Mesenchymal stem cell (in vitro differentiated cells and primary cell): ENCODE measurements around the gene RAB4B.
"Not testable (repeated sequence)": the region's sequence is repeated elsewhere in the genome, so short reads cannot be mapped to it uniquely, and the experiment has no call there.

Experiments used
- DNase-seq: peaks from one replicate; pipeline ENCODE4 v3.0.0-alpha.2; 2013
- H2AFZ ChIP-seq: one replicate; pipeline ENCODE4 v1.6.1; 2013; ENCODE audit warnings: low read depth, mild to moderate bottlenecking, control low read depth, inconsistent platforms, low read length, moderate library complexity
- H2AK5ac ChIP-seq: 2 replicates; pipeline ENCODE4 v1.6.1; 2013; ENCODE audit warnings: low read length, moderate library complexity, mild to moderate bottlenecking, inconsistent platforms; ENCODE audit not compliant: severe bottlenecking
- H2BK120ac ChIP-seq: one replicate; pipeline ENCODE4 v1.6.1; 2013; ENCODE audit warnings: low read depth, mild to moderate bottlenecking, inconsistent platforms, low read length, moderate library complexity
- H2BK12ac ChIP-seq, 2 experiments: one replicate each; pipeline ENCODE4 v1.6.1; 2013; ENCODE audit warnings: inconsistent platforms in 2 of 2, low read length in 2 of 2, mild to moderate bottlenecking in 2 of 2, moderate library complexity in 2 of 2, control low read depth in 1 of 2
- H2BK15ac ChIP-seq: one replicate; pipeline ENCODE4 v1.6.1; 2013; ENCODE audit warnings: mild to moderate bottlenecking, low read depth, inconsistent platforms; ENCODE audit not compliant: poor library complexity, severe bottlenecking
- H2BK5ac ChIP-seq: 2 replicates; pipeline ENCODE4 v1.6.1; 2013; ENCODE audit warnings: low read depth, mild to moderate bottlenecking, low read length, control low read depth, inconsistent platforms; ENCODE audit not compliant: poor library complexity, severe bottlenecking
- H3K14ac ChIP-seq, 2 experiments: one replicate each; pipeline ENCODE4 v1.6.1; 2013; ENCODE audit warnings: inconsistent platforms in 2 of 2, low read length in 2 of 2, control low read depth in 1 of 2, mild to moderate bottlenecking in 1 of 2, moderate library complexity in 1 of 2
- H3K18ac ChIP-seq, 2 experiments: one replicate each; pipeline ENCODE4 v1.6.1; 2013; ENCODE audit warnings: inconsistent platforms in 2 of 2, low read length in 2 of 2, control low read depth in 1 of 2, low read depth in 1 of 2, mild to moderate bottlenecking in 1 of 2
- H3K23ac ChIP-seq, 2 experiments: one replicate each; pipeline ENCODE4 v1.6.1; 2013; ENCODE audit warnings: inconsistent platforms in 2 of 2, low read length in 2 of 2, mild to moderate bottlenecking in 2 of 2, moderate library complexity in 2 of 2, control low read depth in 1 of 2
- H3K27ac ChIP-seq: 2 replicates; pipeline ENCODE4 v1.5.1; 2013; ENCODE audit warnings: mild to moderate bottlenecking, moderate library complexity, low read length, control low read depth, inconsistent platforms; ENCODE audit not compliant: poor library complexity, severe bottlenecking
- H3K27me3 ChIP-seq, 2 experiments: 2 replicates each; pipeline versions ENCODE4 v1.6.1 to v1.7.0; 2013; ENCODE audit warnings: low read length in 2 of 2, mild to moderate bottlenecking in 2 of 2, moderate library complexity in 2 of 2, control low read depth in 1 of 2, inconsistent platforms in 1 of 2; ENCODE audit not compliant: control insufficient read depth in 1 of 2, insufficient read depth in 1 of 2
- H3K36me3 ChIP-seq, 2 experiments: 2 replicates each; pipeline versions ENCODE4 v1.6.1 to v1.7.0; 2013; ENCODE audit warnings: low read length in 2 of 2, control low read depth in 1 of 2, inconsistent platforms in 1 of 2, low read depth in 1 of 2, mild to moderate bottlenecking in 1 of 2; ENCODE audit not compliant: insufficient read depth in 2 of 2, control insufficient read depth in 1 of 2
- H3K4ac ChIP-seq, 2 experiments: one replicate each; pipeline ENCODE4 v1.6.1; 2013; ENCODE audit warnings: inconsistent platforms in 2 of 2, low read length in 2 of 2, mild to moderate bottlenecking in 2 of 2, moderate library complexity in 2 of 2, control low read depth in 1 of 2, low read depth in 1 of 2
- H3K4me1 ChIP-seq: 2 replicates; pipeline ENCODE4 v1.6.1; 2013; ENCODE audit warnings: low read depth, low read length, control low read depth; ENCODE audit not compliant: control insufficient read depth, insufficient read depth
- H3K4me2 ChIP-seq: 2 replicates; pipeline ENCODE4 v1.6.1; 2013; ENCODE audit warnings: low read length, mild to moderate bottlenecking, inconsistent platforms; ENCODE audit not compliant: poor library complexity, severe bottlenecking
- H3K4me3 ChIP-seq, 2 experiments: 2 replicates each; pipeline versions ENCODE4 v1.5.1 to v1.7.0; 2013; ENCODE audit warnings: low read length in 2 of 2, mild to moderate bottlenecking in 2 of 2, control low read depth in 1 of 2, low read depth in 1 of 2; ENCODE audit not compliant: insufficient read depth in 1 of 2
- H3K79me1 ChIP-seq: replicated peaks from 2 replicates; pipeline ENCODE4 v1.6.1; 2013; ENCODE audit warnings: mild to moderate bottlenecking, control low read depth, low read length, inconsistent platforms; ENCODE audit not compliant: poor library complexity, severe bottlenecking
- H3K9ac ChIP-seq: 2 replicates; pipeline ENCODE4 v1.7.0; 2013; ENCODE audit warnings: mild to moderate bottlenecking, low read length, moderate library complexity
- H3K9me3 ChIP-seq: 2 replicates; pipeline ENCODE4 v1.7.0; 2013; ENCODE audit warnings: mild to moderate bottlenecking, low read length; ENCODE audit not compliant: control insufficient read depth
- H4K8ac ChIP-seq: one replicate; pipeline ENCODE4 v1.6.1; 2013; ENCODE audit warnings: inconsistent platforms, mild to moderate bottlenecking, low read length, moderate library complexity
- H4K91ac ChIP-seq: one replicate; pipeline ENCODE4 v1.6.1; 2013; ENCODE audit warnings: mild to moderate bottlenecking, low read length, inconsistent platforms
- WGBS: methylation state at CpG from one replicate; pipeline ENCODE4 v1.1.7; 2013; ENCODE audit warnings: mixed read lengths; 5-methylcytosine and 5-hydroxymethylcytosine counted together

The RAB4B gene

DNA sequence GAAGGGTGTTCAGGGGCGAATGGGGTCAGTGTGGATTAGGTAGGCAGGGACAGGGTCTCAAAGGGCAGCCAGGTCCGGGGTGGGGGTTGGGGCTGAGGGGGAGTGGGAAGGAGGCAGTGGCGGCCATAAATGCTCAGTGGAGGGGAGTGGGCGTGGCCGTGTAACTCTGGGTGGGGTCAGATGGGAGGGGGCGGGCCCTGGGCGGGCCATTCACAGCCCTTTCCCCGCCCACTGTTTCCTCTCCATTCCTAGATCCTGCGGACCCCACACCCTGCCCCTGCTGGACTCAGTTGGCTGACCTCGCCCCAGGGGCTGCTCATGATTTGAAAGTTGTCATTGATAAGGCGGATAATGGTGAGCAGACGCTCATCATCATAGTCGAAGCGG lies 48.3 kb downstream of the RAB4B start:
- H3K4me2 ChIP-seq, H2AFZ ChIP-seq, H4K91ac ChIP-seq, H4K8ac ChIP-seq, H2BK15ac ChIP-seq, DNase-seq, H3K23ac ChIP-seq, H2BK120ac ChIP-seq, H3K4ac ChIP-seq, H3K27me3 ChIP-seq, H3K27ac ChIP-seq, H2BK5ac ChIP-seq, H3K14ac ChIP-seq, H3K4me3 ChIP-seq, H3K79me1 ChIP-seq, H2BK12ac ChIP-seq, H2AK5ac ChIP-seq, H3K9me3 ChIP-seq, H3K9ac ChIP-seq, H3K18ac ChIP-seq: not testable (repeated sequence)
- 97% methylated on average over 6 of the region's 14 CpGs for WGBS
- Histone ChIP-seq H3K36me3 (peaks cover 11 to 28% of the 10 kb centered on the region in 2 experiments), H3K4me1 (peaks cover 10% of the 10 kb centered on the region)

GRCh38 chr19:40826699-40827385 lies 48.8 kb downstream of the RAB4B start:
- H2BK5ac ChIP-seq, H3K27ac ChIP-seq, H3K4me2 ChIP-seq, H3K4me3 ChIP-seq, H3K79me1 ChIP-seq, H2AK5ac ChIP-seq, H3K9ac ChIP-seq, H3K14ac ChIP-seq, H4K91ac ChIP-seq, DNase-seq, H3K9me3 ChIP-seq, H2AFZ ChIP-seq, H2BK120ac ChIP-seq, H2BK12ac ChIP-seq, H3K27me3 ChIP-seq, H4K8ac ChIP-seq, H2BK15ac ChIP-seq, H3K23ac ChIP-seq, H3K4ac ChIP-seq, H3K18ac ChIP-seq: not testable (repeated sequence)
- Histone ChIP-seq H3K36me3 (peaks cover 11 to 28% of the 10 kb centered on the region in 2 experiments), H3K4me1 (peaks cover 13% of the 10 kb centered on the region)
- WGBS: 97% methylated on average over 29 of the region's 29 CpGs

- Histone ChIP-seq H3K18ac (no peak overlapping the region), H2BK120ac (no peak overlapping the region), H4K8ac (no peak overlapping the region), H3K4me2 (no peak overlapping the region), H3K23ac (no peak overlapping the region), H3K27ac (no peak overlapping the region), H3K9ac (no peak overlapping the region), H3K9me3 (no peaks in the 10 kb centered on the region), H3K36me3 (peaks cover 11 to 28% of the 10 kb centered on the region in 2 experiments), H3K4me1 (peaks cover 8% of the 10 kb centered on the region), H2BK12ac (no peak overlapping the region), H2AK5ac (no peak overlapping the region), H2BK15ac (no peak overlapping the region), H3K14ac (no peak overlapping the region), H3K27me3 (no peaks in the 10 kb centered on the region), H3K4me3 (no peak overlapping the region), H2BK5ac (no peak overlapping the region), H2AFZ (no peak overlapping the region), H3K4ac (no peak overlapping the region), H4K91ac (no peak overlapping the region), H3K79me1 (no peaks in the 10 kb centered on the region)
- 97% methylated on average over 22 of the region's 22 CpGs for WGBS
- no peak for DNase-seq
These were observed 49.6 kb downstream of the RAB4B start for GRCh38 chr19:40827386-40828247.

- no peaks in the 10 kb centered on the region for H3K9me3 ChIP-seq
- no peak overlapping the region for H2BK12ac ChIP-seq
- peaks cover 2% of the 10 kb centered on the region for H3K4me1 ChIP-seq
- no peak overlapping the region for H2BK120ac ChIP-seq
- no peak overlapping the region for H3K4me2 ChIP-seq
- DNase-seq: no peak
- no peak overlapping the region for H3K27ac ChIP-seq
- no peak overlapping the region for H4K91ac ChIP-seq
- no peak overlapping the region for H3K23ac ChIP-seq
- no peak overlapping the region for H2BK5ac ChIP-seq
- no peak overlapping the region for H2AFZ ChIP-seq
- no peak overlapping the region for H3K18ac ChIP-seq
- H2BK15ac ChIP-seq: no peak overlapping the region
- no peaks in the 10 kb centered on the region for H3K27me3 ChIP-seq
- peaks cover 11 to 28% of the 10 kb centered on the region in 2 experiments for H3K36me3 ChIP-seq
- no peak overlapping the region for H3K4ac ChIP-seq
- H3K4me3 ChIP-seq: no peak overlapping the region
- H3K9ac ChIP-seq: no peak overlapping the region
- H4K8ac ChIP-seq: no peak overlapping the region
- H3K79me1 ChIP-seq: no peaks in the 10 kb centered on the region
- H2AK5ac ChIP-seq: no peak overlapping the region
- H3K14ac ChIP-seq: no peak overlapping the region
These were observed 51.2 kb downstream of the RAB4B start for GRCh38 chr19:40829205-40829604.
